ENCODE measurements around the gene ANKRD50. TPM values are rescaled to one million over a fixed set of nuclear protein-coding genes. Genes with fewer than 3 reads are reported as not detected.

The ANKRD50 gene
- total and polyA plus RNA-seq, 5 experiments from 2014 or later = 0.06 to 1.1 (median 0.54) TPM; not detected in 1

DNA sequence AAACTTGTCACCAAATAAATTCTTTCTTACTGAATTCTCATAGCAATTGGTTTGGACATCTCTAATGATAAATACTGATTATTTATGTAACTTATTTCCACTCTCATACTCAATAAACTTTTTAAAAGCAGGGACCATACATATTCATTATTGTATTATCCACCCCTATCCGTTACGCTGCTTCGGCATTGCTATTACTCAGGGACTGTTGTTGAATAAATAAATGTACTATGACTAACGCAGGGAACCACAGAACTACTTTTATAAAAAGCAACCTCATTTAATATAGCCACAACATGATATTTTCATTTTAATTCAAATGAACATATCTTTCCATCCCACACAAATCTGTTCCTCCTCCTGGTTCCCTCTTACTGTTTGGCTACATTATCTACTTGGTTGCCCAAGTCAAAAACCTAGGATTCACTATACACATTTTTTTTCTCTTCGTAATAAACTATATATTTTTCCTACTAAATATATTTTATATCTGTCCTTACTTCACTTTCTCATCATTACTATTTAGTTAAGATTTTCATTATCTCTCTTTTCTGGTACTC is 14.9 kb upstream of the ANKRD50 start:
- Mint-ChIP-seq H3K9me3 (no peaks in the 10 kb centered on the region), H3K27me3 (peaks cover 0 to 9% (median 6%) of the 10 kb centered on the region in 5 donors), H3K4me1 (no peaks in the 10 kb centered on the region), H3K27ac (no peak overlapping the region), H3K4me3 (no peak overlapping the region), H3K36me3 (no peaks in the 10 kb centered on the region)
- ATAC-seq (no peak), DNase-seq (no peak)
- POLR2A ChIA-PET = no interaction called here

DNA sequence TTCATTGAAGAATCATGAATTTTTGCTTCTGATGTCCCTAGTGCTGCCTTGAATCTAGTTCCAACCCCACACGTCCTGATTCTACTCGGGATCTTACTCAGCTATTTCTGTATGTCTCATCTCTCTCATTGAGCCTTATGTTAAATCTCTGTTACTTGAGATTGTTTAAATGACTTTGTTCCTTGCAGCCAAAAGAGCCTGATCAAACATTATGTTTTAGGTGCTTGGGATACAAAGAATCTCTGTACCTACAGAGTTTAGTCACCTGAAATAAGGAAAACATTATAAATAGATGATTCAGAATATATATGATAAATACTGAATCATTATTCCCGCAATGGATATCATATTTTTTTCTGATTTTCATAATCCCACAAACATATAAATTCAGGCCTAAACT is 13.7 kb upstream of the ANKRD50 start:
- H3K27ac Mint-ChIP-seq = no peak overlapping the region

GRCh38 chr4:124722071-124722470 is 9.5 kb upstream of the ANKRD50 start:
- H3K4me1 Mint-ChIP-seq = no peaks in the 10 kb centered on the region
- DNase-seq = no peak
- peaks cover 0 to 3% (median 0%) of the 10 kb centered on the region in 5 donors for H3K27me3 Mint-ChIP-seq
- no peaks in the 10 kb centered on the region for H3K9me3 Mint-ChIP-seq
- POLR2A ChIA-PET = no interaction called here
- no peaks in the 10 kb centered on the region for H3K36me3 Mint-ChIP-seq
- no peak overlapping the region for H3K4me3 Mint-ChIP-seq
- no peak for ATAC-seq
- no peak overlapping the region for H3K27ac Mint-ChIP-seq

More for the DNA sequence above, 13.7 kb upstream of the ANKRD50 start:
- POLR2A ChIA-PET = no interaction called here
- no peak for DNase-seq
- ATAC-seq = no peak
- Mint-ChIP-seq H3K9me3 (no peaks in the 10 kb centered on the region), H3K27me3 (peaks cover 0 to 9% (median 3%) of the 10 kb centered on the region in 5 donors), H3K36me3 (no peaks in the 10 kb centered on the region), H3K4me3 (no peak overlapping the region), H3K4me1 (no peaks in the 10 kb centered on the region)

GRCh38 chr4:124717101-124717500 is 4.6 kb upstream of the ANKRD50 start:
- H3K27me3 Mint-ChIP-seq = no peaks in the 10 kb centered on the region
- no peak for ATAC-seq

GRCh38 chr4:124713185-124713592 is 657 bp upstream of the ANKRD50 start:
- H3K36me3 Mint-ChIP-seq = no peaks in the 10 kb centered on the region
- H3K27me3 Mint-ChIP-seq = peaks cover 0 to 2% (median 0%) of the 10 kb centered on the region in 5 donors
- H3K4me1 Mint-ChIP-seq = peaks cover 0 to 11% (median 6%) of the 10 kb centered on the region in 4 donors
- H3K27ac Mint-ChIP-seq = peak overlapping the region; percentile 38 to 87 (median 82)
- DNase-seq (peak in 5 of 10 donors; percentile 1 to 50 (median 9)), ATAC-seq (peak in 1 of 2 donors; percentile 15)
- POLR2A ChIA-PET = no interaction called here
- peak overlapping the region in 8 of 10 donors; percentile 84 to 94 (median 88) for H3K4me3 Mint-ChIP-seq
- no peaks in the 10 kb centered on the region for H3K9me3 Mint-ChIP-seq

More at GRCh38 chr4:124717101-124717500, 4.6 kb upstream of the ANKRD50 start:
- Mint-ChIP-seq H3K36me3 (no peaks in the 10 kb centered on the region), H3K4me1 (peaks cover 0 to 11% (median 6%) of the 10 kb centered on the region in 4 donors), H3K9me3 (no peaks in the 10 kb centered on the region), H3K27ac (no peak overlapping the region), H3K4me3 (no peak overlapping the region)
- no peak for DNase-seq
- POLR2A ChIA-PET = no interaction called here

GRCh38 chr4:124711471-124712371 is 811 bp downstream of the ANKRD50 start:
- Mint-ChIP-seq H3K4me1 (peaks cover 0 to 11% (median 6%) of the 10 kb centered on the region in 4 donors), H3K27ac (peak overlapping the region in 1 of 10 donors; percentile 46), H3K27me3 (peaks cover 0 to 4% (median 0%) of the 10 kb centered on the region in 5 donors), H3K9me3 (no peaks in the 10 kb centered on the region), H3K36me3 (no peaks in the 10 kb centered on the region), H3K4me3 (no peak overlapping the region)
- POLR2A ChIA-PET = interaction anchor here (0.5 kb wide), 1 partner anchor 21 kb away, joined by 4 read pairs; no protein-coding TSS in a partner anchor
- ATAC-seq = peak; percentile 13 to 30
- DNase-seq = peak in 6 of 10 donors; percentile 3 to 62 (median 12)

GRCh38 chr4:124710911-124711310 is 1.6 kb downstream of the ANKRD50 start:
- Mint-ChIP-seq H3K9me3 (no peaks in the 10 kb centered on the region), H3K27ac (no peak overlapping the region), H3K4me1 (peaks cover 0 to 11% (median 6%) of the 10 kb centered on the region in 4 donors), H3K36me3 (no peaks in the 10 kb centered on the region), H3K4me3 (no peak overlapping the region), H3K27me3 (peaks cover 0 to 4% (median 0%) of the 10 kb centered on the region in 5 donors)
- no peak for ATAC-seq
- POLR2A ChIA-PET = no interaction called here
- DNase-seq = peak in 2 of 10 donors; percentile 3 to 11

GRCh38 chr4:124710015-124710741 is 2.4 kb downstream of the ANKRD50 start:
- Mint-ChIP-seq H3K4me3 (no peak overlapping the region), H3K27me3 (peaks cover 0 to 4% (median 0%) of the 10 kb centered on the region in 5 donors), H3K9me3 (no peaks in the 10 kb centered on the region), H3K36me3 (no peaks in the 10 kb centered on the region), H3K27ac (no peak overlapping the region), H3K4me1 (peaks cover 0 to 11% (median 6%) of the 10 kb centered on the region in 4 donors)
- DNase-seq (peak in 1 of 10 donors; percentile 57), ATAC-seq (no peak)
- POLR2A ChIA-PET = no interaction called here

DNA sequence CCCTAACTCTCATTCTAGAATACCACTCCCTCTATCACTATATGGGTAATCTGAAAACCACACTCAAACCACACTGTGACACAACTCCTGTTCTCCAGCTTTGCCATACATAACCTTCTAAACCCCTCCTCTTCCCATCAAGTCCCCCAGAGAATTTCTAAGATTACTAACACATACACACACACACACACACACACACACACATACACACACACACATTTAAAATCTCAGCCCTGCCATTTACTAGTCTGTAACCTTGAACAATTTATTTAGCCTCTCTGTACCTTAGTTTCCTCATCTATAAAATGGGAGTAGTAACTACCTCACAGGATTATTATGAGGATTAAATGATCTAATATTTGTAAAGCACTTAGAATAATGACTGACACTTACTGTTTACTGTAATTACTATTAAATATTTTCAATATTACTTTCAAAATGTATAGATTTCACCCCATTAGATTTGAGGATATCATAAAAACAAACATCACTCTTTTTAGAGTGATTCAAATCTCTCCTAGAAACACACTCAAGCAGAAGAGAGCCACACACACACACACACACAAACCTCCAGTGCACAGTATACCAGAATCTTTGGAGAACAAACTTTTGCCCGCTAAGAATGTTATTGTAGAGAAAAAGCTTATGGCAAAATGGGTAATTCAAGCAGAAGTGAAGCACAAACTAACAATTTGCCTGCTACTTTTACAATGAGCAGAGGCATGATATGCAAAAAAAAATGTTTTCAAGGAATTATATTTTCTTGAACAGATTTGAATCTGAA is 3.8 kb downstream of the ANKRD50 start:
- no peak overlapping the region for H3K4me3 Mint-ChIP-seq
- H3K9me3 Mint-ChIP-seq = no peaks in the 10 kb centered on the region
- POLR2A ChIA-PET = no interaction called here

DNA sequence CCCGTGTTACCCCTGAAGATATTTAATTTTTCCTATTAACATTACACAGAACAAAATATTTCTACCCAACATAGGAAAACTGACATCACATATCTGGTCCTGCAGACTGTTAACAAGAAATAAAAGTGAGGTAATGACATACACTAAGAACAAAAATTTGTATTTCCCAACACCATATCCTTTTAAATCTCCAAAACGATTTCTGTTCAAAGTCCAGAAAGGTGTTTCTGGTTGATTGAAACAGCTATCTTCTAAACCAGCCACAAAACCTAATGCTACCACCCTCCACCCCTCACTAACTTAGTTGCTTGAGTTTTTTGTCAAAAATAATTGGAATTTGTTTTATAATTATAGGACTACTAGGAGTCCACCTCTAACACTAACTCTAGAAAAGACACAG is 7.1 kb downstream of the ANKRD50 start:
- peaks cover 0 to 5% (median 0%) of the 10 kb centered on the region in 4 donors for H3K4me1 Mint-ChIP-seq
- no peak for ATAC-seq
- POLR2A ChIA-PET = no interaction called here
- H3K27ac Mint-ChIP-seq = no peak overlapping the region
- no peak for DNase-seq
- H3K4me3 Mint-ChIP-seq = no peak overlapping the region
- no peaks in the 10 kb centered on the region for H3K9me3 Mint-ChIP-seq
- peaks cover 0 to 11% (median 2%) of the 10 kb centered on the region in 5 donors for H3K27me3 Mint-ChIP-seq
- no peaks in the 10 kb centered on the region for H3K36me3 Mint-ChIP-seq

More for the DNA sequence above, 3.8 kb downstream of the ANKRD50 start:
- Mint-ChIP-seq H3K27ac (peak overlapping the region in 1 of 10 donors; percentile 30), H3K27me3 (peaks cover 0 to 4% (median 0%) of the 10 kb centered on the region in 5 donors), H3K36me3 (no peaks in the 10 kb centered on the region), H3K4me1 (peaks cover 0 to 10% (median 6%) of the 10 kb centered on the region in 4 donors)
- ATAC-seq (no peak), DNase-seq (no peak)

DNA sequence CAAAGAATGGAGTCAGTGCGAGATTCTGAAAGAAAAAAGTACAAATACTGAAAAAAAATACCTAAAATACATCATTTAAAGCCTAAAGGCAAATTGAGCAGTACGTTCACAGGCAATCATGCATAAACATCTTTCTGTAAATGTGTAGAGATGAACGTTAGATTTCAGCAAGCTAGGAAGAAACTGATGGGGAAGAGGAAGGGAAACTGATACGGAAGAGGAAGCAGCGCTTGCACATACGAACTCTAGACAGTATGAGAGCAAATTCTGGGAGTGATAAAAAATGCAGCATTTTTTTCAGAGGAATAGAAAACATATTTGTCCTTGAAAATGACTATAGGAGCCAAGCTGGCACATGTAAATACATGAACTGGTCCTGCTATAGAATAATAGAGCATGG is 9.4 kb downstream of the ANKRD50 start:
- no peaks in the 10 kb centered on the region for H3K36me3 Mint-ChIP-seq
- no peak for DNase-seq
- POLR2A ChIA-PET = no interaction called here

DNA sequence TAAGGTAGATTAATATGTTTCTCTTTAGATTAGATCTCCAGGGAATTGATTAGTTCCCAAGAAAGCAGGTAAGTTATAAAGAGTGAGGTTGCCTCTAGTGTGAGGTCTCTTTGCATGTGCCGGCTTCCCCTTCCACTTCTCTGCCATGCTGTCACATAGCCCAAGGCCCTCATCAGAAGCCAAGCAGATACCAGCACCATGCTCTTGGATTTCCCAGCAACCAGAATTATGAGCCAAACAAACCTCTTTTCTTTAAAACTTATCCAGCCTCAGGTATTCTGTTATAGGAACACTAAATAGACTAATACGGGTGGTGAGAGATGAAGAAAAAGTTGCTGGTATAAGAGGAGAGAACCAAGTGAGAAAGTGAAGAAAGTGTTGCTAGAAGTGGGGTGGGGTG is 15.1 kb downstream of the ANKRD50 start:
- H3K27ac Mint-ChIP-seq = no peak overlapping the region
- no peaks in the 10 kb centered on the region for H3K4me1 Mint-ChIP-seq
- DNase-seq = no peak
- no peak for ATAC-seq
- H3K4me3 Mint-ChIP-seq = no peak overlapping the region
- peaks cover 0 to 9% (median 3%) of the 10 kb centered on the region in 9 donors for H3K9me3 Mint-ChIP-seq
- H3K36me3 Mint-ChIP-seq = peaks cover 0 to 4% (median 0%) of the 10 kb centered on the region in 3 donors
- POLR2A ChIA-PET = no interaction called here
- peaks cover 0 to 21% (median 5%) of the 10 kb centered on the region in 5 donors for H3K27me3 Mint-ChIP-seq

More for the DNA sequence above, 9.4 kb downstream of the ANKRD50 start:
- H3K27me3 Mint-ChIP-seq = peaks cover 0 to 15% (median 4%) of the 10 kb centered on the region in 5 donors
- no peak for ATAC-seq
- H3K4me1 Mint-ChIP-seq = peaks cover 0 to 5% (median 0%) of the 10 kb centered on the region in 4 donors
- H3K4me3 Mint-ChIP-seq = no peak overlapping the region
- H3K9me3 Mint-ChIP-seq = no peaks in the 10 kb centered on the region
- H3K27ac Mint-ChIP-seq = no peak overlapping the region
